GM10248 (cell line): ENCODE data around the gene RHOF.
A peak's percentile ranks its signal among the peaks of the same experiment; 100 is the strongest.

ENCODE experiments used
- CTCF ChIA-PET: fragments of 300-600 bp; sonication (Branson Sonifier 250); formaldehyde crosslinking; extraction: SDS; loops from one replicate; lab custom pipeline; 2021; ENCODE audit warnings: antibody characterized with exemption; lab: Yijun Ruan, JAX
- POLR2A ChIA-PET: fragments of 350-650 bp; sonication (Branson Sonifier 250); formaldehyde crosslinking; extraction: SDS; loops from one replicate; lab custom pipeline; 2020; ENCODE audit warnings: antibody characterized with exemption; lab: Yijun Ruan, JAX
- DNase-seq: peaks from one replicate; pipeline ENCODE4 v3.0.0; 2012; ENCODE audit errors: extremely low spot score
- CTCF ChIP-seq: IDR thresholded peaks from 2 replicates; pipeline ENCODE4 v1.5.1; 2012; ENCODE audit warnings: mild to moderate bottlenecking, low read depth; ENCODE audit errors: extremely low read depth, missing control alignments, control extremely low read depth

The RHOF gene

DNA sequence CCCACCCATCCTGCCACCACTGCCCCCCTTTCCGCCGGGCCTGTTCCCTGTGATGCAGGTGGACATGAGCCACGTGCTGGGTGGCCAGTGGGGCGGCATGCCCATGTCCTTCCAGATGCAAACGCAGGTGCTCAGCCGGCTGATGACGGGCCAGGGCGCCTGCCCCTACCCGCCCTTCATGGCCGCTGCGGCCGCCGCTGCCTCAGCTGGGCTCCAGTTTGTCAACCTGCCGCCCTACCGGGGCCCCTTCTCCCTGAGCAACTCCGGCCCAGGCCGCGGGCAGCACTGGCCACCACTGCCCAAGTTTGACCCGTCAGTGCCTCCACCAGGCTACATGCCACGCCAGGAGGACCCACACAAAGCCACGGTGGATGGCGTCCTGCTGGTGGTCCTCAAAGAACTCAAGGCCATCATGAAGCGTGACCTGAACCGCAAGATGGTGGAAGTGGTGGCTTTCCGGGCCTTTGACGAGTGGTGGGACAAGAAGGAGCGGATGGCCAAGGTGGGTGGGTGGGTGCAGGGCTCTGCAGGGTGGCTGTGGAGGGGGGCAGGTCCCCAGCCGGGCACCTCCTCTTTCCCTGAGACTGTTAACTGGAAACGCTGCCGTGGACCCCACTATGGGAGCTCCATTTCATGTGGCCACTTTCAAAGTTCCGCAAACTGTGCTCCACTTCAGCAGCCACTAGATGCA is 21.1 kb upstream of the RHOF start:
- CTCF ChIA-PET = interaction anchor here (0.9 to 12.8 kb wide), 5 partner anchors 16 to 79 kb away, joined by 3 to 565 read pairs (median 5); partner anchors contain the start of gene RHOF

DNA sequence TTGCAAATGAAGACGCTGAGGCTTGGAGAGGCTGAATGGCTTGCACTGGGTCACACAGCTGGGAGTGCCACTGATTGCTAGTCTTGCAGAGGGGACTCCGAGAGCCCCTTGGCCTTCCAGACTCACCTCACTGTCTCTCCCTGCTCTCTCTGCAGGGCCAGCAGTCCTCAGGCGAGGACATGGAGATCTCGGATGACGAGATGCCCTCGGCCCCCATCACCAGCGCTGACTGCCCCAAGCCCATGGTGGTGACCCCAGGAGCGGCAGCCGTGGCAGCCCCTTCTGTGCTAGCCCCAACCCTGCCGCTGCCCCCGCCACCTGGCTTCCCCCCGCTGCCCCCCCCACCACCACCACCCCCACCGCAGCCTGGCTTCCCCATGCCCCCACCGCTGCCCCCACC is 20.5 kb upstream of the RHOF start:
- DNase-seq = no peak
- TF ChIP-seq CTCF = no peak
- CTCF ChIA-PET = interaction anchor here (12.8 kb wide), 1 partner anchor 19 kb away, joined by 565 read pairs; the partner anchor contains the start of gene RHOF
- POLR2A ChIA-PET = no interaction called here

More for the DNA sequence above, 21.1 kb upstream of the RHOF start:
- DNase-seq = no peak
- TF ChIP-seq CTCF = no peak
- POLR2A ChIA-PET = no interaction called here

DNA sequence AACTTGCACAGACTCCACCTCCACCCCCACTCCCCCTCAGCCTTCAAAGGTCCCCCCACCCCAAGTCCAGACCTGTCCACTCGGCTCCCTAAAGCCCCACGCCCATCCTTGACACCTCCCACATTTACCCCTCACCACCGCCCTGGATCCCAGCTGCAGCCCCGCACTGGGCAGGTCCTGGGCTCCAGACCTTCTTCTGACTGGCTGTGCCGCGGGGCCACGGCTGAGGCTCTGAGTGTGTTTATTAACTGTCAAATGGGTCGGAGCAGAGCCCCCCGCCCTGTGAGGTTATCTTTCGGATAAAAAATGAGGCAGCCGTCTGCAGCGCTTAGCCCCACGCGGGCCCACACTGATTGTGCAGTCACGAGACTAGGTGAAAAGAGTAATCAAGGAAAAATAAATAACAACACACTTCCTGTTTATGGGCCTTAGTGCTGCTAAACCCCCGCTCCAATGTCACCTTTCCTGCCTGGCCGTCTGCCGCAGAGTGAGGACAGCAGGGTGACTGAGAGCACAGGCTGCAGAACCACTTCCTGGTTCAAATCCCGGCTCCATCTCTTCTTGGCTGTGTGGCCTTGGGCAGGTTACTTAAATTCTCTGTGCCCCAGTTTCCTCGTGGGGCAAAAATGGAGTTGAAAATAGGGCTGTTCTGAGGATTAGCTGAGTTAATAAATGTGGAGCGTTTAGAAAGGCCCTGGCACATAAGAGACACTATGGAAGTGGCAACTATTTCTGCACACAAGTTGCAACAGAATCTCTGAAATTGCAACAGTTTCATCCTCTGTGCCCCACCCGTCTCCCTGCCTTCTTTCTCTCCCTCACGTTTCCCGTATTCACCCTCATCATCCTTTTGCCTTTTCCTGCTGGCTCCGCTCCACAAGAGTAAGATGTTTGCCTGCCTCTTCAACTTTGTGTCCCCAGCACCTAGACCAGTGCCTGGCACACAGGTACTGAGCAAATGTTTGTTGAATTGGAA is 19.7 kb upstream of the RHOF start:
- no peak for TF ChIP-seq CTCF
- ChIA-PET CTCF (interaction anchor here (0.8 to 12.8 kb wide), 12 partner anchors 8 to 310 kb away, joined by 3 to 565 read pairs (median 6); partner anchors contain the start of genes RHOF and SETD1B), POLR2A (no interaction called here)
- no peak for DNase-seq

DNA sequence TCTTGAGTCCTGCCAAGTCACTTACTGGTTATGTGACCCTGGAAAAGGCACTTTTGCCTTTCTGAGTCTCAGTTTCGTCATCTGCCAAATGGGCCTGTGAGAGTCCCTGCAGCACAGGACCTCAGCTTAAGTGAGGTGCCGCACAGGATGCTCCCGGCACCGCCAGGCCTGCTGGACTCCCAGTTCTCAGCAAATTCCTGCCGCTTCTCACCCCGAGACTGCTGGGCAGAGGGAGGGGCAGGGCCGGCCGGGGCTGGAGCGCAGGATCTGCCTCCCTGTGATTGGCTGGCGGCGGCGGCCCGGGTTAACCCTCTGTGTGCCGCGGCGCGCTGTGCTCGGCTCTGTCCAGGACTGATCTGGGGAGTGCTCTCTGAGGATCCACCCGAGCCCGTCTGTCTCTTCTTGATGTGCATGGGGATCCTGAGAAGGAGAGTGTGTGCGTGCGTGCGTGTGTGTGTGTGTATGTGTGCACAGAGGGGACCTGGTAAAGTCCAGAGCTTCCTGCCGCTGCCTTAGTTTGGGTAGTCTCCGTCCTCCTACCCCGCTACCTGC is 18.9 kb upstream of the RHOF start:
- DNase-seq = peak; percentile 66
- TF ChIP-seq CTCF = no peak
- ChIA-PET CTCF (interaction anchor here (0.6 to 12.8 kb wide), 31 partner anchors 9 to 411 kb away, joined by 3 to 565 read pairs (median 5); partner anchors contain the start of genes PSMD9, RHOF, SETD1B and TMEM120B), POLR2A (interaction anchor here (1.1 to 2.6 kb wide), 3 partner anchors 10 to 17 kb away, joined by 10 to 22 read pairs (median 14); partner anchors contain the start of gene RHOF)

- CTCF ChIA-PET = interaction anchor here (0.6 to 12.8 kb wide), 34 partner anchors 9 to 412 kb away, joined by 3 to 565 read pairs (median 4); partner anchors contain the start of genes PSMD9, RHOF, SETD1B and TMEM120B
- peak; percentile 87 for TF ChIP-seq CTCF
- peak; percentile 91 for DNase-seq
- POLR2A ChIA-PET = interaction anchor here (0.5 to 2.6 kb wide), 5 partner anchors 9 to 31 kb away, joined by 3 to 22 read pairs (median 10); partner anchors contain the start of gene RHOF
These were observed 18.2 kb upstream of the RHOF start for GRCh38 chr12:121811434-121812319.
